Measurements from ENCODE around the gene AICDA.

The AICDA gene

DNA sequence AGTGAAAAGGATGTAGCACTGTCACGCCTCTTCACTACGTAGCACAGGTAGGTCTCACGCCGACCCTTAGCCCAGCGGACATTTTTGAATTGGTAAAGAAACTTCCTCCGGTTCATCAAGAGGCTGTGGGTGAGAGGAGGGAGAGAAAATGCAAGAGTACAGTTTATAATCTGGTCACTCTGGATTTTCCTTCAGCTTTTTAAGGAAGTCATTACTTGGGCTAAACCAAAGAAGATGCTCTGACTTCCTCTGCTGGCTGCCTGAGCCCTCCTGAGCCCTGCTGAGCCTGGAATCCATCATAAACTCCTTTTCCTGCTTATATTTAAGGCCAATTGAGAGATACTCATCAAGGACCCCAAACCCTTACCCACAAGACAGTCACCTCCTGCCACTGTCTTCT, 5.8 kb downstream of the AICDA start:
- TF ChIP-seq, protein P1, sequence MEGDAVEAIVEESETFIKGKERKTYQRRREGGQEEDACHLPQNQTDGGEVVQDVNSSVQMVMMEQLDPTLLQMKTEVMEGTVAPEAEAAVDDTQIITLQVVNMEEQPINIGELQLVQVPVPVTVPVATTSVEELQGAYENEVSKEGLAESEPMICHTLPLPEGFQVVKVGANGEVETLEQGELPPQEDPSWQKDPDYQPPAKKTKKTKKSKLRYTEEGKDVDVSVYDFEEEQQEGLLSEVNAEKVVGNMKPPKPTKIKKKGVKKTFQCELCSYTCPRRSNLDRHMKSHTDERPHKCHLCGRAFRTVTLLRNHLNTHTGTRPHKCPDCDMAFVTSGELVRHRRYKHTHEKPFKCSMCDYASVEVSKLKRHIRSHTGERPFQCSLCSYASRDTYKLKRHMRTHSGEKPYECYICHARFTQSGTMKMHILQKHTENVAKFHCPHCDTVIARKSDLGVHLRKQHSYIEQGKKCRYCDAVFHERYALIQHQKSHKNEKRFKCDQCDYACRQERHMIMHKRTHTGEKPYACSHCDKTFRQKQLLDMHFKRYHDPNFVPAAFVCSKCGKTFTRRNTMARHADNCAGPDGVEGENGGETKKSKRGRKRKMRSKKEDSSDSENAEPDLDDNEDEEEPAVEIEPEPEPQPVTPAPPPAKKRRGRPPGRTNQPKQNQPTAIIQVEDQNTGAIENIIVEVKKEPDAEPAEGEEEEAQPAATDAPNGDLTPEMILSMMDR (conservative IDR thresholded peaks at IDR 0.05; ENCODE audit: low read depth, low read length): no peak
- DNase-seq (ENCODE audit: low read depth): no peak
- H3K4me3 ChIP-seq (ENCODE audit: low read length): no peak overlapping the region

- TF ChIP-seq, protein P1 (conservative IDR thresholded peaks at IDR 0.05; ENCODE audit: low read depth, low read length): no peak
- no peak for DNase-seq (ENCODE audit: low read depth)
- H3K4me3 ChIP-seq (ENCODE audit: low read length): no peak overlapping the region
These were observed 7.6 kb downstream of the AICDA start for GRCh38 chr12:8605057-8605456.

GRCh38 chr12:8603856-8604255, 8.8 kb downstream of the AICDA start:
- no peak overlapping the region for H3K4me3 ChIP-seq (ENCODE audit: low read length)

GRCh38 chr12:8603286-8603685, 9.4 kb downstream of the AICDA start:
- no peak for DNase-seq (ENCODE audit: low read depth)
- TF ChIP-seq, protein P1 (conservative IDR thresholded peaks at IDR 0.05; ENCODE audit: low read depth, low read length): no peak
- H3K4me3 ChIP-seq (ENCODE audit: low read length): no peak overlapping the region

More at GRCh38 chr12:8603856-8604255, 8.8 kb downstream of the AICDA start:
- TF ChIP-seq, protein P1 (conservative IDR thresholded peaks at IDR 0.05; ENCODE audit: low read depth, low read length): no peak
- DNase-seq (ENCODE audit: low read depth): no peak

DNA sequence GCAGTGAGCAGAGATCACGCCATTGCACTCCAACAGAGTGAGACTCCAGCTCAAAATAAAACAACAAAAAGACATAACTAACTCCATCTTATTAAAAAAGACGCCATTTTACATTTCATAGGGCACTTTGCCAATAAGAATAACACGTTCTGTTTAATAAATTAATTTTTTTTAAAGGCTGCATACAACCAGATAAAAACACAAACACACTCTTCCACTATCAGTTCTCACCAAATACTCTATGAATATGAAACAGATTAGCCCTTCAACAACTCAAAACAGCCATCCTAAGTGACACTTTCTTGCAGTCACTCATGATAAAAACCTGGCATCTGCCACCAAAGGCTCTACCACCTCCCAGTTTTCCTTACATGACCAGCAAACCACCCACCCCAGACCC, 16.1 kb downstream of the AICDA start:
- TF ChIP-seq, protein P1 (conservative IDR thresholded peaks at IDR 0.05; ENCODE audit: low read depth, low read length): no peak
- no peak for DNase-seq (ENCODE audit: low read depth)
- no peak overlapping the region for H3K4me3 ChIP-seq (ENCODE audit: low read length)

DNA sequence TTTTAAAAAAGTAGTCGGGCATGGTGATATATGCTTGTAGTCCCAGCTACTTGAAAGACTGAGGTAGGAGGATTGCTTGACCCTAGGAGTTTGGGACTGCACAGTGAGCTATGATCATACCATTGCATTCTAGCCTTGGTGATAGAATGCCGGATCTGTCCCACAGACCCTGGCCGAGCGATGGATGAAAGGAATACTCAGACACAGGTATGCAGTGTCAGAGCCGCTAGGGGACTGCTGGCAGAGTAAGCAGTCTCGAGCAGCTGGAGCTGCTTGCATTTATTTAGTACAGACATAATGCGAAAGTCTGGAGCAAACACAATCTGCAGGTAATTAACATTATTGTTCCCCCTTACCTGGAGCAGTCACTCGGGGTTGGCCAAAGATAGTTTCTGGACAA, 18.6 kb downstream of the AICDA start:
- no peak for DNase-seq (ENCODE audit: low read depth)
- H3K4me3 ChIP-seq (ENCODE audit: low read length): no peak overlapping the region
- TF ChIP-seq, protein P1 (conservative IDR thresholded peaks at IDR 0.05; ENCODE audit: low read depth, low read length): no peak

DNA sequence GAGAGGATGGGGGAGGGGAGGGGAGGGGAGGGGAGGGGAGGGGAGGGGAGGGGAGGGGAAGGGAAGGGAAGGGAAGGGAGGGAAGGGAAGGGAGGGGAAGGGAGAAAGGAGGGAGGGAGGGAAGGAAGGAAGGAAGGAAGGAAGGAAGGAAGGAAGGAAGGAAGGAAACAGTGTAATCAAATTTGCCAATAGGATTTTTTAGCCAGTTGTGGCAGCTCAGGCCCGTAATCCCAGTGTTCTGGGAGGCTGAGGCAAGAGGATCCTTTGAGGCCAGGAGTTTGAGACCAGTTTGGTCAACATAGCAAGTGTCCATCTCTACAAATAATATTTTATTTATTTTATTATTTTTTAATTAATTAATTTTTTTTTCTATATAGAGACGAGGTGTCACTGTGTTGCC, 19.4 kb downstream of the AICDA start:
- TF ChIP-seq, protein P1 (conservative IDR thresholded peaks at IDR 0.05; ENCODE audit: low read depth, low read length): no peak
- no peak for DNase-seq (ENCODE audit: low read depth)
- no peak overlapping the region for H3K4me3 ChIP-seq (ENCODE audit: low read length)
